Tibial nerve (tissue), 4 donors: ENCODE results near the gene CARD14. TPM values are rescaled to one million over a fixed set of nuclear protein-coding genes. Genes with fewer than 3 reads are reported as not detected.

Experiments
- DNase-seq, 2 donors: peaks; one replicate each; pipeline ENCODE4 v3.0.0-alpha.2; 2019; ENCODE audit warnings: low spot score in 2 of 2
- H3K27ac ChIP-seq, 4 donors: fragments of 200-600 bp; sonication (generic) in 3 of 4; one replicate each; pipeline ENCODE4 v1.5.1; 2017 to 2019; ENCODE audit warnings: mild to moderate bottlenecking in 1 of 4
- H3K27me3 ChIP-seq, 2 donors: fragments of 200-600 bp; sonication (generic) in 1 of 2; one replicate each; pipeline versions ENCODE4 v1.5.1 to v1.6.0; 2017 to 2019
- H3K36me3 ChIP-seq, 3 donors: fragments of 200-600 bp; sonication (generic); one replicate each; pipeline ENCODE4 v1.5.1; 2018 to 2019
- H3K4me1 ChIP-seq, 4 donors: fragments of 200-600 bp; sonication (generic) in 3 of 4; one replicate each; pipeline ENCODE4 v1.5.1; 2017 to 2019
- H3K4me3 ChIP-seq, 4 donors: fragments of 200-600 bp; sonication (generic) in 3 of 4; one replicate each; pipeline ENCODE4 v1.5.1; 2017 to 2019; ENCODE audit warnings: mild to moderate bottlenecking in 1 of 4, moderate library complexity in 1 of 4
- H3K9me3 ChIP-seq, 4 donors: fragments of 200-600 bp; sonication (generic) in 3 of 4; one replicate each; pipeline ENCODE4 v1.5.1; 2017 to 2019
- EP300 ChIP-seq, 2 donors: sonication (generic); formaldehyde crosslinking; IDR thresholded peaks; one replicate each; pipeline ENCODE4 v1.6.1; 2017; ENCODE audit warnings: antibody characterized with exemption in 2 of 2, mild to moderate bottlenecking in 1 of 2
- POLR2A ChIP-seq, 2 donors: fragments of 450-650 bp; IDR thresholded peaks; one replicate each; pipeline ENCODE4 v1.6.1; 2017; ENCODE audit warnings: antibody characterized with exemption in 2 of 2, mild to moderate bottlenecking in 2 of 2, moderate library complexity in 2 of 2
- WGBS, 2 donors: methylation state at CpG; one replicate each; pipeline ENCODE4 v1.1.5; 2018; 5-methylcytosine and 5-hydroxymethylcytosine counted together
- total RNA-seq, 4 donors: library from RNA; depleted of rRNA; stranded (reverse); fragments of >200 nt; gene quantifications; one replicate each; pipeline ENCODE4 v1.1.0, GENCODE V29; 2016
- TF ChIP-seq, protein P1 (sequence below), 5 experiments: fragments of 200-600 bp in 3 of 5; fragments of 450-650 bp in 2 of 5; sonication (generic) in 3 of 5; IDR thresholded peaks; one replicate each; pipeline ENCODE4 v1.5.1; 2016 to 2019; ENCODE audit warnings: antibody characterized with exemption in 5 of 5, mild to moderate bottlenecking in 3 of 5, moderate library complexity in 2 of 5

The CARD14 gene
- total RNA-seq, 4 donors from 2014 or later = 0.22 to 4.4 (median 1.3) TPM

DNA sequence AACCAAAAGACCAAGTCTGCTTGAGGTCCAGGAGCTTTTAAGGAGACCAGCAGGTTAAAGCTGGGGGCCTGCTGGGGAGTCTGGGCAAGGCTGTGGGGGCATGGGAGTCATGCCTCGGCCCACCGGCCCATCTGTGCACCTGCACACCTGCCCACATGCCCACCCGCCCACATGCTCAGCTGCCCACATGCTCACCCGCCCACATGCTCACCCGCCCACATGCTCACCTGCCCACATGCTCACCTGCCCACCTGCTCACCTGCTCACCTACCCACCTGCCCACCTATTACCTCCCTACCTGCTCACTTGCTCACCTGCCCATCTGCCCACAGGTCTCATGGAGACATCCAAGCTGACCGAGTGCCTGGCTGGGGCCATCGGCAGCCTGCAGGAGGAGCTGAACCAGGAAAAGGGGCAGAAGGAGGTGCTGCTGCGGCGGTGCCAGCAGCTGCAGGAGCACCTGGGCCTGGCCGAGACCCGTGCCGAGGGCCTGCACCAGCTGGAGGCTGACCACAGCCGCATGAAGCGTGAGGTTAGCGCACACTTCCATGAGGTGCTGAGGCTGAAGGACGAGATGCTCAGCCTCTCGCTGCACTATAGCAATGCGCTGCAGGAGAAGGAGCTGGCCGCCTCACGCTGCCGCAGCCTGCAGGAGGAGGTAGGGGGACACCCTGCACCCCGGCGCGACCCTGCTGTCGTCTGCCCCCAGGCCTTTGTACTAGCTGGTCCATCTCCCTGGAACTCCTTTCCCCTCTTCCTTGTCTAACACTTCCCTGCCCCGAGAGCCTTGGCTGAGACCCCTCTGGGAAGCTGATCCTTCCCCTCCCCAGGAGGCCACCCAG is 14.0 kb downstream of the CARD14 start:
- TF ChIP-seq EP300 (IDR thresholded peaks at IDR 0.05) (no peak), POLR2A (IDR thresholded peaks at IDR 0.05) (no peak)
- TF ChIP-seq, protein P1, sequence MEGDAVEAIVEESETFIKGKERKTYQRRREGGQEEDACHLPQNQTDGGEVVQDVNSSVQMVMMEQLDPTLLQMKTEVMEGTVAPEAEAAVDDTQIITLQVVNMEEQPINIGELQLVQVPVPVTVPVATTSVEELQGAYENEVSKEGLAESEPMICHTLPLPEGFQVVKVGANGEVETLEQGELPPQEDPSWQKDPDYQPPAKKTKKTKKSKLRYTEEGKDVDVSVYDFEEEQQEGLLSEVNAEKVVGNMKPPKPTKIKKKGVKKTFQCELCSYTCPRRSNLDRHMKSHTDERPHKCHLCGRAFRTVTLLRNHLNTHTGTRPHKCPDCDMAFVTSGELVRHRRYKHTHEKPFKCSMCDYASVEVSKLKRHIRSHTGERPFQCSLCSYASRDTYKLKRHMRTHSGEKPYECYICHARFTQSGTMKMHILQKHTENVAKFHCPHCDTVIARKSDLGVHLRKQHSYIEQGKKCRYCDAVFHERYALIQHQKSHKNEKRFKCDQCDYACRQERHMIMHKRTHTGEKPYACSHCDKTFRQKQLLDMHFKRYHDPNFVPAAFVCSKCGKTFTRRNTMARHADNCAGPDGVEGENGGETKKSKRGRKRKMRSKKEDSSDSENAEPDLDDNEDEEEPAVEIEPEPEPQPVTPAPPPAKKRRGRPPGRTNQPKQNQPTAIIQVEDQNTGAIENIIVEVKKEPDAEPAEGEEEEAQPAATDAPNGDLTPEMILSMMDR (IDR thresholded peaks at IDR 0.05) = no peak
- WGBS, 2 donors = 73 to 78% methylated on average over 26 of the region's 26 CpGs

DNA sequence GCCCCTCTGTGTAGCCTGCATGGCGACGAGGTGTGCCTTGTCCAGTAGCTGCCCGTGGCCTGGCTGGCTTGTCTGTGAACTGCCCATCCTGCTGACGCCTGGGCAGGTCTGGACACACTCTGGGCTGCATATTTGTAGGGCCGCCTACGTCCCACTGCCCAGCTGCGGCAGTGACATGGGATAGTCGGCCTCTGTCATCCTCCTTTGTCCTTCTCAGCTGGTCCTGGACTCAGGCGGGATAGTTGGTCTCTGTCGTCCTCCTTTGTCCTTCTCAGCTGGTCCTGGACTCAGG is 14.5 kb downstream of the CARD14 start:
- no peak overlapping the region for H3K27ac ChIP-seq

More for the DNA sequence above, 14.0 kb downstream of the CARD14 start:
- Histone ChIP-seq H3K27me3 (no peaks in the 10 kb centered on the region), H3K36me3 (no peaks in the 10 kb centered on the region), H3K4me1 (peaks cover 0 to 16% (median 0%) of the 10 kb centered on the region in 4 donors), H3K27ac (no peak overlapping the region), H3K4me3 (no peak overlapping the region), H3K9me3 (no peaks in the 10 kb centered on the region)
- DNase-seq = no peak

DNA sequence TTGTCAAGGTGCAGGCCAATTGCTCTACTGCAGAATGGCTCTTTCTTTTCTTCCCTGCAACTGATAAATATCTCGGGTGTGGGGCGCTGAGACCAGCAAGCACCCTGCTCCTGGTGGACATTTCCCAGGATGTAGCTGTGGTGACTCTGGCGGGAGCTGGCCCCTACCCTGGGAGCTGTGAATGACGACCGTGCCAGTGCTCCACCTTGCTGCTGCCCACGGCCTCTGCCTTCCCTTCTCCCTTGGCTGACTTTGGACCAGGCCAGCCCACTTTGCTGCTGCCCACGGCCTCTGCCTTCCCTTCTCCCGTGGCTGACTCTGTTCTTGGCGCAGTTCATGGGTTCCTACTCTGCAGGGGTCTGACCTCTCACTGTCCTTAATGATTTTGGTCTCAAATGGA is 16.1 kb downstream of the CARD14 start:
- H3K4me1 ChIP-seq = peaks cover 0 to 16% (median 0%) of the 10 kb centered on the region in 4 donors
- TF ChIP-seq, protein P1 (IDR thresholded peaks at IDR 0.05) = no peak
- no peak for TF ChIP-seq EP300 (IDR thresholded peaks at IDR 0.05)
- no peak for TF ChIP-seq POLR2A (IDR thresholded peaks at IDR 0.05)
- H3K9me3 ChIP-seq = no peaks in the 10 kb centered on the region
- no peaks in the 10 kb centered on the region for H3K36me3 ChIP-seq
- 76 to 81% methylated on average over 7 to 9 of the region's 9 CpGs for WGBS, 2 donors
- no peaks in the 10 kb centered on the region for H3K27me3 ChIP-seq
- H3K27ac ChIP-seq = no peak overlapping the region
- H3K4me3 ChIP-seq = no peak overlapping the region
- DNase-seq = no peak

More for the DNA sequence above, 14.5 kb downstream of the CARD14 start:
- WGBS, 2 donors = 63 to 73% methylated on average over 4 to 9 of the region's 10 CpGs
- no peak overlapping the region for H3K4me3 ChIP-seq
- H3K36me3 ChIP-seq = no peaks in the 10 kb centered on the region
- no peaks in the 10 kb centered on the region for H3K9me3 ChIP-seq
- H3K27me3 ChIP-seq = no peaks in the 10 kb centered on the region
- peaks cover 0 to 16% (median 0%) of the 10 kb centered on the region in 4 donors for H3K4me1 ChIP-seq
- no peak for TF ChIP-seq EP300 (IDR thresholded peaks at IDR 0.05)
- no peak for TF ChIP-seq POLR2A (IDR thresholded peaks at IDR 0.05)
- TF ChIP-seq, protein P1 (IDR thresholded peaks at IDR 0.05) = no peak
- no peak for DNase-seq

DNA sequence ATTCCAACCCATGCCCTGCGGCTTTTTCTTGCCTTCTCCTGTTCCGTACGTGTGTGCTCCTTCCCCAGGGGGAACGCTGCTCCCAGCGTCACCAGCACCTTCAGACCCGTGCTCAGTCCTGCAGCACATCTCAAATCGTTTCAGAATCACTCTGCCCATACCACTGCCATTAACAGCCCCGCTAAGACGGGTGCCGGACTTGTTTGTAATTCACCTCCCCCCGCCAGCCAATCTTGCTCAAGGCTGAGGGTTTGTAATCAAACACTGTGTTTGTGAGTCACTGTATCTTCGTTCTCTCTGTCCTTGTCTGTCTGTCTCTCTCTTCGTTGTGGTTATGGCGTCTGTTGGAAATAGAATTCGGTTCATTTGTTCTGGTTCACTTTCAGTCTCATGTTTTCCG is 17.3 kb downstream of the CARD14 start:
- Histone ChIP-seq H3K4me1 (peaks cover 0 to 27% (median 4%) of the 10 kb centered on the region in 4 donors), H3K4me3 (peak overlapping the region in 1 of 4 donors; percentile 18), H3K9me3 (no peaks in the 10 kb centered on the region), H3K36me3 (no peaks in the 10 kb centered on the region), H3K27me3 (no peaks in the 10 kb centered on the region), H3K27ac (no peak overlapping the region)
- 83% methylated on average over 16 of the region's 16 CpGs for WGBS, 2 donors
- peak in 1 of 2 donors; percentile 13 for DNase-seq
- no peak for TF ChIP-seq EP300 (IDR thresholded peaks at IDR 0.05)
- TF ChIP-seq, protein P1 (IDR thresholded peaks at IDR 0.05) = no peak
- no peak for TF ChIP-seq POLR2A (IDR thresholded peaks at IDR 0.05)

DNA sequence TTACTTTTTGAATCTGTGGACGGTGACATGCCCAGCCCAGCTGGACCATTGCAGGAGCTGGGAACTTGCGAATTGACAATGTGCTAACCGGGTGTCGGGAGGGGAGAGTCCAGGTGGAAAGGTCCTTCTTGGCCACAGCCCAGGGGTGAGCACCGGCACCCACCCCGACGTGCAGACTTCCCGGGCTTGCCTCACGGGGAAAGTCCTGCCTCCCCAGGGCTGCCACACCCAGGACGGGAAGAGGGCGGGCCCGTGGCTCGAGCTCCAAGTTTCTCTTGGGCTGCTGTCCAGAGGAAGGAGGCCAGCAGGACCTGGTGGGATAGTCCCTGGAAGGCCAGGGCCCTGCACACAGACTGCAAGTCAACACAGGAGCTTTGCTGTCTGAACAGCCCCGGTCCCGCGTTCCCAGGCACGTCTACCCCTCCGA is 17.7 kb downstream of the CARD14 start:
- no peaks in the 10 kb centered on the region for H3K9me3 ChIP-seq
- peak overlapping the region in 1 of 4 donors; percentile 18 for H3K4me3 ChIP-seq
- 61% methylated on average over 18 of the region's 18 CpGs for WGBS, 2 donors
- H3K36me3 ChIP-seq = no peaks in the 10 kb centered on the region
- TF ChIP-seq EP300 (IDR thresholded peaks at IDR 0.05) = no peak
- TF ChIP-seq, protein P1 (IDR thresholded peaks at IDR 0.05) = no peak
- TF ChIP-seq POLR2A (IDR thresholded peaks at IDR 0.05) = no peak
- peaks cover 0 to 31% (median 4%) of the 10 kb centered on the region in 4 donors for H3K4me1 ChIP-seq
- H3K27me3 ChIP-seq = no peaks in the 10 kb centered on the region
- no peak overlapping the region for H3K27ac ChIP-seq
- DNase-seq = peak in 1 of 2 donors; percentile 20
